Activated T-helper 2 cell treated with anti-CD3 and anti-CD28 coated beads, Interferon-gamma antibody, Interleukin-2, Interleukin-4, amounts not matched to agents 10 μg/mL and 5 μg/mL and 100 μg/mL, durations not matched to agents 14 hours and 24 hours and 36 hours (primary cell): ENCODE results near the gene ATG9A. TPM values are rescaled to one million over a fixed set of nuclear protein-coding genes. Genes with fewer than 3 reads are reported as not detected.

Experiments used
- DNase-seq: peaks from one replicate; pipeline ENCODE4 v3.0.0; 2021; ENCODE audit warnings: low spot score
- H3K27ac Mint-ChIP-seq: one replicate; pipeline ENCODE4 v1.8.0; 2021; ENCODE audit warnings: mixed read lengths
- H3K27me3 Mint-ChIP-seq: one replicate; pipeline ENCODE4 v1.8.0; 2021; ENCODE audit warnings: low read depth, mixed read lengths
- H3K36me3 Mint-ChIP-seq: one replicate; pipeline ENCODE4 v1.8.0; 2021; ENCODE audit warnings: low read depth, mixed read lengths
- H3K4me1 Mint-ChIP-seq: one replicate; pipeline ENCODE4 v1.8.0; 2021; ENCODE audit warnings: low read depth, mixed read lengths
- H3K4me3 Mint-ChIP-seq: one replicate; pipeline ENCODE4 v1.8.0; 2021; ENCODE audit warnings: low read depth, mild to moderate bottlenecking, moderate library complexity, mixed read lengths
- H3K9me3 Mint-ChIP-seq: one replicate; pipeline ENCODE4 v1.8.0; 2021; ENCODE audit warnings: mixed read lengths
- intact Hi-C: fragments of 100-400 bp; cut with micrococcal nuclease; formaldehyde crosslinking; loops from one replicate; pipeline ENCODE4 v1.15.1; 2023
- total RNA-seq: library from RNA; stranded (reverse); gene quantifications from 2 replicates; pipeline ENCODE4 v1.2.3, GENCODE V29; 2022

Gene ATG9A
- total RNA-seq, 1 donor from 2014 or later, result 53.1 TPM

DNA sequence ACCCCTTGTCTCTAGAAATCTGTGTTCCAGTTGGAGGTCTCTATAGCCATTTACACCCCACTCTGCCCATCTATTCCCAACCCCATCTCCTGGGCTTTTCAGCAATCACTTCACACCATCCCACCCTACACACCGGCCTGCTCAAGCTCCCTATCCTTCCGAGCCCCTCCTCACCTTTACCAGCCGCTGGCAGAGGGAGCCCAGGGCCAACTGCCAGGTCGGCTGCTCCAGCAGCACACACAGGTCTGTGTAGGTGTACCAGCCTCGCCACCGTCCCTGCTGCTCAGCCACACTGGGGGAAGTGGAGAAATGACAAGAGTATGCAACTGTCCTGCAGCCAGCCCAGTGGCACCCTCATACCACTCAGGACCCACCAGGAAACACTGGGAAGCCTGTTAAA lies 56.3 kb downstream of the ATG9A start:
- Mint-ChIP-seq H3K4me1 (peaks cover 35% of the 10 kb centered on the region), H3K36me3 (peaks cover 38% of the 10 kb centered on the region), H3K27me3 (no peaks in the 10 kb centered on the region), H3K27ac (no peak overlapping the region), H3K4me3 (no peak overlapping the region), H3K9me3 (no peaks in the 10 kb centered on the region)
- DNase-seq, result no peak
- intact Hi-C loops, result loop anchor here (10.0 kb wide), 1 partner anchor 372 kb away; the partner anchor contains the start of genes CHPF and TMEM198

DNA sequence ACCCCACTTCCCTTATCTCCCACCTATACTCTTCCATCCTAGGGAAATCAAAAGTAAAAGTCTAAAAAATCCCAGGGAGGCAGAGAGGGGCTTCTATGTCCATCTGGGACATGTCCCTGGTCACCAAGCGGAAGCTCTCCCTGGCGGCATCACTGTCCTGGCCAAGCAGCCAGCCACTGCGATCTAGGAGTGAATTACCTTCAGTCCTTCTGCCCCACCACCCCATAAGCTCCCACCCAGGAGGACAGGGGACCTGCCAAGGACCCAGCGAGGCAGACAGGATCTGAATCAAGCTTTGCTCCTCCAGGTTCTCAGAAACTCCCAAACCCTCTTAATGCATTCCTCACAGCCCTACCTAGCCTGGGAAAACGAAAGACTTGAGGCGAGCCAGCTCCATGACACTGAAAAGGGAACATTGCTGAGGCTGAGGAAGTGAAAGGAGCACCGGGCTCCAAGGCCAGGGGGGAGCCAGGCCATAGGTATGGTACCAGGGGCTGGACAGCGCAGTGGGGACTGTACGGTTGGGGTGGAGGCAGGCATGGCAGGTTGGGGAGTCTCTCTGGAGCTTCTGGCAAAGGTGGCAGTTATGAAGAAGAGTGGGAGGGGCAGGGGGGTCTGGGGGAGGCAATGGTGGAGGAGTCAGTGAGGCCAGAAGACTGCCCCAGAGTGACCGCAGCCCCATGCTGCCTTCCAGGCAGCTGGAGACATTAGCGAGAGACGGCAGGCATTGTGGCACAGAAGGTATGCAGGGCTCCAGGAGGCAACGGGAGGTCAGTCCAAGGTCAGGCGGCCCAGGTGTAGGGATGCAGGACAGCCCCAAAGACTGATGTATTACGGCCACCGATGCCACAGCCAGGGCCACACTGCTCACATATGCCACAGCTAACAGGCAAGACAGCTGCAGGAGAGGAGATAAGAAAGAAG lies 56.9 kb downstream of the ATG9A start:
- H3K27ac Mint-ChIP-seq, result no peak overlapping the region

DNA sequence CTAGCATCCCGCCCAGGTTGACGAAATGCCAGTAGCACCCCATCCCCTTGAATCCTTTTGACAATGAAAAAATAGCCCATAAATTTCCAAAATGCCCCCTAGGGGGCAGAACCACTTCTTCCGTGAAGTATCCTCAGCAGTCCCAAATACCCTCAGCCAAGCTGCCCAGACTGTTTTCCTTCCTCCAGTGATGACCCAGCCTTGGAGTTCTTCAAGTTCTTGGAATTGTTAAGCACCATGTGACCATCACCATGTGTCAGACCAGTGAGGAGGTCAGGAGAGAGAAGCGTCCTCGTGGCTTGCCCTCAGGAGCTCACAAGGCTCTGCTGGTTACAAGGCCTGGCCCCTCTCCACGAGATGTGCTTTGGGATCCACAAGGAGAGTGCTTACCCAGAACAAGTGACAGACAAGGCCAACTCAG lies 58.2 kb downstream of the ATG9A start:
- Mint-ChIP-seq H3K27ac (no peak overlapping the region), H3K36me3 (peaks cover 38% of the 10 kb centered on the region), H3K9me3 (no peaks in the 10 kb centered on the region), H3K4me1 (peaks cover 28% of the 10 kb centered on the region), H3K27me3 (no peaks in the 10 kb centered on the region), H3K4me3 (no peak overlapping the region)
- intact Hi-C loops, result loop anchor here (10.0 kb wide), 1 partner anchor 374 kb away; the partner anchor contains the start of genes CHPF and TMEM198
- DNase-seq, result no peak

More for the DNA sequence above, 56.9 kb downstream of the ATG9A start:
- H3K4me3 Mint-ChIP-seq, result no peak overlapping the region
- H3K9me3 Mint-ChIP-seq, result no peaks in the 10 kb centered on the region
- no peaks in the 10 kb centered on the region for H3K27me3 Mint-ChIP-seq
- H3K4me1 Mint-ChIP-seq, result peaks cover 34% of the 10 kb centered on the region
- intact Hi-C loops, result loop anchor here (10.0 kb wide), 1 partner anchor 372 kb away; the partner anchor contains the start of genes CHPF and TMEM198
- no peak for DNase-seq
- H3K36me3 Mint-ChIP-seq, result peaks cover 38% of the 10 kb centered on the region

DNA sequence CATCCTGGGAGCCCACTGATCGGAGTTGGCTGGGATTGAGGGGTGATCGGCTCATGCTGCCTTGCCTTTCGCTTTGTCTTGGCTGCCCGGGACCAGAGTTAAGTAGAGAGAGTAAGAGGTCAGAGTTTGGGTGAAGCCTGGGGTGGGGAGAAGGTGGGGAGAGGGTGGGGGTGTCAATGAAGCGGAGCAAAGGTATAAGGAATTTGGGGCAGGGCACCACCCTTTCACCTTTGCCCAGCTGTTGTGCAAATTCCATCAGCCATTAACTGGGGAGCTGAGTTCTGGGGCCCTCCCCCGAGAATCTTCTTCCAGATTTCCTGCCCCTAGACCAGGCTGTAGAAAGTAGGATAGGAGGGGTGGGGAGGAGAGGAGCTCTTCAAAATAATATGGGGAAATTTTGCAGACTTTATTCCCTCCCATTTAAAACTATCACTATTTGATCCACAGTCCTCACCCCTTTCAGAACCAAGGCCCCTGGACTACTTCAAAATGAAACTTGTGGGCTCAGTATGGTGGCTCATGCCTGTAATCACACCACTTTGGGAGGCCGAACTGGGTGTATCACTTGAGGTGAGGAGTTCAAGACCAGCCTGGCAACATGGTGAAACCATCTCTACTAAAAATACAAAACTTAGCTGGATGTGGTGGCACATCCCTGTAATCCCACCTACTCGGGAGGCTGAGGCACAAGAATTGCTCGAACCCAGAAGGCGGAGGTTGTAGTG lies 59.3 kb downstream of the ATG9A start, which contains the start of gene SLC23A3:
TSS of gene SLC23A3 (minus strand) at position 100 of the 725 bp plus-strand sequence. CDS start at position 55, 45 bp downstream.
- Mint-ChIP-seq H3K4me1 (peaks cover 19% of the 10 kb centered on the region), H3K9me3 (no peaks in the 10 kb centered on the region), H3K36me3 (peaks cover 31% of the 10 kb centered on the region), H3K4me3 (no peak within 1 kb of the TSS), H3K27ac (no peak within 1 kb of the TSS), H3K27me3 (no peaks in the 10 kb centered on the region)
- intact Hi-C loops, result loop anchor here (10.0 kb wide), 1 partner anchor 375 kb away; the partner anchor contains the start of genes CHPF and TMEM198
- DNase-seq, result no peak

Other genes with a start within 250 kb of the ATG9A start
- gene FEV, start 244.5 kb downstream of the ATG9A start, total RNA-seq, result not detected in 2 replicates
- gene CRYBA2, start 236.2 kb downstream of the ATG9A start, total RNA-seq, result not detected in 2 replicates
- not detected in 2 replicates for gene CFAP65, start 188.1 kb downstream of the ATG9A start, total RNA-seq
- gene IHH, start 168.7 kb downstream of the ATG9A start, total RNA-seq, result 0.09 TPM in 1 of 2 replicates, not detected in the other
- gene NHEJ1, start 68.8 kb downstream of the ATG9A start, total RNA-seq, result 15.9 and 22.9 TPM in 2 replicates
- gene SLC23A3, start 59.6 kb downstream of the ATG9A start, total RNA-seq, result 1.3 and 1.9 TPM in 2 replicates
- gene CNPPD1, start 52.7 kb downstream of the ATG9A start, total RNA-seq, result 56.6 and 58.5 TPM in 2 replicates
- 52.5 and 57.4 TPM in 2 replicates for gene RETREG2, start 51.4 kb downstream of the ATG9A start, total RNA-seq
- gene ZFAND2B, start 22.9 kb downstream of the ATG9A start, total RNA-seq, result 27.3 and 33.5 TPM in 2 replicates
- gene ABCB6, start 10.7 kb downstream of the ATG9A start, total RNA-seq, result 22.1 and 25.4 TPM in 2 replicates
- 133 and 142 TPM in 2 replicates for gene ANKZF1, start 170 bp upstream of the ATG9A start, total RNA-seq
- gene GLB1L, start 15.8 kb upstream of the ATG9A start, total RNA-seq, result 4.2 and 4.4 TPM in 2 replicates
- 32.0 and 33.3 TPM in 2 replicates for gene STK16, start 15.8 kb upstream of the ATG9A start, total RNA-seq
- not detected in 2 replicates for gene TUBA4B, start 23.6 kb upstream of the ATG9A start, total RNA-seq
- gene TUBA4A, start 24.3 kb upstream of the ATG9A start, total RNA-seq, result 220 and 231 TPM in 2 replicates
- 49.8 and 55.6 TPM in 2 replicates for gene DNAJB2, start 49.7 kb upstream of the ATG9A start, total RNA-seq
- gene PTPRN, start 79.8 kb upstream of the ATG9A start, total RNA-seq, result 1.1 and 1.6 TPM in 2 replicates
- not detected in 2 replicates for gene RESP18, start 103.1 kb upstream of the ATG9A start, total RNA-seq
- 117 and 120 TPM in 2 replicates for gene DNPEP, start 158.3 kb upstream of the ATG9A start, total RNA-seq
- not detected in 2 replicates for gene DES, start 188.7 kb upstream of the ATG9A start, total RNA-seq
- not detected in 2 replicates for gene SPEG, start 205.2 kb upstream of the ATG9A start, total RNA-seq